Omental fat pad (tissue), 4 donors: Measurements from ENCODE around the gene HDAC11. TPM values are rescaled to one million over a fixed set of nuclear protein-coding genes. Genes with fewer than 3 reads are reported as not detected.

Source experiments
- ATAC-seq: fragments of 150-250 bp; one replicate; pipeline ENCODE4 v1.9.1; 2016; ENCODE audit warnings: mild to moderate bottlenecking, moderate library complexity; ENCODE audit not compliant: low FRiP score
- DNase-seq: peaks from one replicate; pipeline ENCODE4 v3.0.0-alpha.2; 2019; ENCODE audit warnings: low spot score
- total RNA-seq, 4 donors: library from RNA; depleted of rRNA; stranded (reverse); fragments of >200 nt; gene quantifications; one replicate each; pipeline ENCODE4 v1.1.0, GENCODE V29; 2016
- TF ChIP-seq, protein P1 (sequence below), 3 donors: fragments of 450-650 bp; IDR thresholded peaks; one replicate each; pipeline ENCODE4 v1.5.1; 2016 to 2017; ENCODE audit warnings: antibody characterized with exemption in 3 of 3, mild to moderate bottlenecking in 3 of 3, moderate library complexity in 2 of 3

Gene HDAC11
- total RNA-seq, 4 donors from 2014 or later, result 5.9 to 22.2 (median 9.3) TPM

DNA sequence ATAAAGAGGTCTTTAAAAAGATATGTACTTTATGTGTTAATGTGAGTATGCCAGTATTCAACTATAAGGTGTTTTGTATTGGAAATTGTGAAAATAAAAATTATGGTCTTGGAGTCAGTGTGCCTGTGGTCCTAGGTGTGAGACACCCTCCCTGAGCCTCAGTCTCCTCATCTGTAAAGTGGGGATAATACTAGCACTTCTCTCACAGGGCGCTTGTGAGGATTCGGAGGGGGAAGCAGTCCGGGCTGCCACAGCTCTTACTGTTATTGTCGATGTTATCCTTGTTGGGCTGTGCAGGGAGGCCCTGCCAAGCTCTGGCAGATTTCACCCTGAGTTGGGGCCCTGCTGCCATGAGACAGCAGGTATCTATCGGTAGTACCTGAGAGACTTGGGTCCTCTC lies 42.1 kb downstream of the HDAC11 start:
- DNase-seq (no peak), ATAC-seq (no peak)
- TF ChIP-seq, protein P1, sequence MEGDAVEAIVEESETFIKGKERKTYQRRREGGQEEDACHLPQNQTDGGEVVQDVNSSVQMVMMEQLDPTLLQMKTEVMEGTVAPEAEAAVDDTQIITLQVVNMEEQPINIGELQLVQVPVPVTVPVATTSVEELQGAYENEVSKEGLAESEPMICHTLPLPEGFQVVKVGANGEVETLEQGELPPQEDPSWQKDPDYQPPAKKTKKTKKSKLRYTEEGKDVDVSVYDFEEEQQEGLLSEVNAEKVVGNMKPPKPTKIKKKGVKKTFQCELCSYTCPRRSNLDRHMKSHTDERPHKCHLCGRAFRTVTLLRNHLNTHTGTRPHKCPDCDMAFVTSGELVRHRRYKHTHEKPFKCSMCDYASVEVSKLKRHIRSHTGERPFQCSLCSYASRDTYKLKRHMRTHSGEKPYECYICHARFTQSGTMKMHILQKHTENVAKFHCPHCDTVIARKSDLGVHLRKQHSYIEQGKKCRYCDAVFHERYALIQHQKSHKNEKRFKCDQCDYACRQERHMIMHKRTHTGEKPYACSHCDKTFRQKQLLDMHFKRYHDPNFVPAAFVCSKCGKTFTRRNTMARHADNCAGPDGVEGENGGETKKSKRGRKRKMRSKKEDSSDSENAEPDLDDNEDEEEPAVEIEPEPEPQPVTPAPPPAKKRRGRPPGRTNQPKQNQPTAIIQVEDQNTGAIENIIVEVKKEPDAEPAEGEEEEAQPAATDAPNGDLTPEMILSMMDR (IDR thresholded peaks at IDR 0.05), result no peak

DNA sequence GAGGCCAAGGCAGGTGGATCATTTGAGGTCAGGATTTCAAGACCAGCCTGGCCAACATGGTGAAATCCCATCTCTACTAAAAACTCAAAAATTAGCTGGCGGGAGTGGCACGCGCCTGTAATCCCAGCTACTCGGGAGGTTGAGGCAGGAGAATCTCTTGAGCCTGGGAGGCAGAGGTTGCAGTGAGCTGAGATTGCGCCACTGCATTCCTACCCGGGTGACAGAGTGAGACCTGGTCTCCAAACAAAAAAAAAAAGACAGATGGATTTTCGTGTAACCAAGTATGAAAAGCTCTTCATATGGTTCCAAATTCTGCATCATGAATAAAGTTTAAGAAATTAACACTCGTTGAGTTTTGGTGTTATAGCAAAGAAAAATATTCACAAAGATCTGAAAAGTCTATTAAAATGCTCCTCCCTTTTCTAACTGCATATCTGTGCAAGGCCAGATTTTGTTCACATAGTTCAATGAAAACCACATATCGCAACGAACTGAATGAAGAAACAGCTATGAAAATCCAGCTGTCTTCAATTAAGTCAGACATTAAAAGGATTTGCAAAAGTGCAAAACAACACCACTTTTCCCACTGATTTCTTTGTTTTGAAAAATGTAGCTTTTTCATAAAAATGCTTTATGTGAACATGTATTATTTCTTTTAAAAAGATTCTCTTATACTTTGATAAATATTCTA lies 45.0 kb downstream of the HDAC11 start:
- ATAC-seq (no peak), DNase-seq (no peak)
- TF ChIP-seq, protein P1 (IDR thresholded peaks at IDR 0.05), result no peak

DNA sequence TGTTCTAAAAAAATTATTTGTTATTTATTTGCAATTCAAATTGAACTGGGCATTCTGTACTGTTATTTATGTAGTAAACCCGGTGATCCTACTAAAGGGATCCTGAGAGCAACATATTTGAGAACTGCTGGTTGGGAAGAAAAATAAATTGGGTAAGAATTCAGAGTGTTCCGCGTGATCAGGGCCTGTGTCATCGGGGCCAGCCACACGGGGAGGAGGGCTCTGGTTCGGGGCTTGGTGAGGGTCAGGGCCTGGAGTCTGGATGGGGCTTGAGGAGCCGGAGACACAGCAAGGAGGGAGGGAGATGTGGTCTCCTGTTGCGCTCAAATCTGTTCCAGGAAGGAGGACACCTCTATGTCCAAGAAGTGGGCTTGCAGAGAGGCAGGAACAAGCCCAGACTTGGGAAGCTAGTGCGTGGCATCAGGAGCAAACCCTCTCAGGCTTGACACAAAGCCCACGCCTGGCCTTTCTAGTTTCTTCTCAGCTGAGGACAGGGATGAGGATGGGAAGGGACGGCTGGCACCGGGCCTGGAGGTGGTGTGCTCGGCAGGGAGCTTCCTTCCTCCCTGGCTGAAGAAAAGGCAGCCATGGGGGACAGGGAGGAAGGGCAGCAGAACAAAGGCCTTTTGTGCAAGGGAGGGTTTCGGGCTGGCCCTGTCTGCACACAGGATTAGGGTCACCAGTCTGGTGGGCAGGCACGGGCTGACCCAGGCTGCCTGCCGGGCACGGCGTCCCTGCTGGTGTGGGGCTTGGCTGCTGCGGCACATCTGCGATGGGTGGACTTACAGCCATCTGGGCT lies 45.9 kb downstream of the HDAC11 start:
- no peak for ATAC-seq
- TF ChIP-seq, protein P1 (IDR thresholded peaks at IDR 0.05), result no peak
- no peak for DNase-seq

DNA sequence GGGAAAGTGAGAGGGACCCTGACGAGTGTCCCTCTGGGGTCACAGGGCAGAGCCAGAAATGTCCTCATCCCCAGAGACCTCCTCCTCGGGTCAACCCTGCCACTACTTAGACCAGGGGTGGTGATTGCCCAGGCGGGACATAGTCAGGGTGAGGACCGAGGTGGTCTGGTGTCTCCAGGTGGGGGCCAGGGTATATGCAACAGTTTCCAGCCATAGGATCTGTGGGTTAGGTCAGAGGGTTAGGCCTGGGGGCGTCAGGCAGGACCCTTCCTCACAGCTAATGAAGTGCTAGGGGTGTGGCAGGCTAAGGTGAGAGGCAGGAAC lies 46.5 kb downstream of the HDAC11 start:
- ATAC-seq (no peak), DNase-seq (no peak)
- TF ChIP-seq, protein P1 (IDR thresholded peaks at IDR 0.05), result no peak

DNA sequence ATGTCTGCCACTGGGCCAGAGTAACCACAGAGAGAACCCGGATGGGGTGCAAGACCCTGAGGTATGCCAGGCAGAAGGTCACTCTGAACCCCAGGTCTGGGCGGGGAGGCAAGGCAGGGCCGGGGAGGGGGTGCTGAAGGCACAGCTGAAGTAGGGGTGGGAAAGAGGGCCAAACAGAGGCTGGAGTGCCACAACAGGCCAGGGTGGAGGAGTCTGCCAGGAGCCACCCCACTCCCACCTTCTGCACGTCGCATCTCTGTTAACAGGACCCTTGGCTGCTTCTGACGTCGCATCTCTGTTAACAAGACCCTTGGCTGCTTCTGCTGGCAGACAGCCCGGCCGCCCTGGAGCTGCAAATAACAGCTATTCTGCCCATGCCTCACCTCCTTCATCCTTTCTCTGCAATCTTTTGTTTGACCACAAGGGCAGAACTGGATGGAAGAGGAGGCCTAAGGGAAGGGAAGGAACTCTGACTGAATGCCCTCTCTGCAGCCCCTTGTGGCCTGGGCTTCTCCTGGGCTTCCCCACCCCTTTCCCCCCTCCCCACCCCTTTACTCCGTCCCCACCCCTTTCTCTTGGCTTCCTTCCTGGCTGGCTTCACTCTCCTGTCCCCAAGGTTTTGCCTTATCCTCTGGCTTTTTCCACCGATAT lies 48.2 kb downstream of the HDAC11 start:
- DNase-seq, result no peak
- TF ChIP-seq, protein P1 (IDR thresholded peaks at IDR 0.05), result no peak
- no peak for ATAC-seq

DNA sequence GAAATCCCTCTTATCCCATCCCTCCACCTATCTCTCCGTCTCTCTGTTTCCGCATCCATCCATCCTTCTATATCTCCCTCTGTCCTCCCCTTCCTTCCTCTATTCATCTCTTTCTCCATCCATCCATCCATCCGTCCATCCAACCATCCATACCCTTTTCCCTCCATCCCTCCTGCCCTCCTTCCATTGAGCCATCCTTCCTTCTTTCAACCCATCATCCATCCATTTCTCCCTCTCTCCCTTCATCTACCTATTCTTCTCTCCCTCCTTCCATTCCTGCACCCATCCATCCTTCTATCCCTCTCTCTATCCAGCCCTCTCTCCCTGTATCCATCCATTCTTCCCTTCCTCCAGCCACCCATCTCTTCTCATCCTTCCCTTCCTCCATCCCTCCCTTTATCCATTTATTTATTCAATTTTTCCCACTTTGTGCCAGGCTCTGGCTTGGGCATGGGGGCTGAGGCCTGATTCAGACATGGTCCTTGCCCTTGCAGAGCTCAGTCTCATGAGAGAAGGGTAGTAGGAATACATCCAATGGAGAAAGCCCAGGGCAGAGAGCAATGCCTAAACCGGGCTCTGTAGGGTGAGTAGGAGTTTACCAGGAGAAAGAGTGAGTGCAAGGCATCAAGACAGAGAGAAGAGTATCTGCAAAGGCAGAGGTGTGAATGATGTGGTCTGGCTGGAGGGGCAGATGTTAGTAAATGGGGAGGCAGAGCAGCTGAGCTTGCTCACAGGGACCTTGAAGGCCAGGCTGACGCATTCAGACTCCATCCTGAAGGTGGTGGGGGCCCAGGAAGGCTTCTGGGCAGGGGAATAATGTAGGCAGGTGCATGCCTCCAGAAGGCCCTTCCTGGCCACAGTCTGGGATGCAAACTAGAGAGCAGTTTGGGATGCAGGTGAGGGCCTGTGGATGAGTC lies 49.3 kb downstream of the HDAC11 start:
- DNase-seq (no peak), ATAC-seq (no peak)
- TF ChIP-seq, protein P1 (IDR thresholded peaks at IDR 0.05), result no peak
